ENCODE results near the gene GFPT2. TPM values are rescaled to one million over a fixed set of nuclear protein-coding genes. Genes with fewer than 3 reads are reported as not detected.

Gene GFPT2
- total and polyA plus RNA-seq, 2 of the 8 experiments (the other 6 are each of a cell fraction or from before 2014, with no cell fraction given), result 83.7 to 143 TPM

DNA sequence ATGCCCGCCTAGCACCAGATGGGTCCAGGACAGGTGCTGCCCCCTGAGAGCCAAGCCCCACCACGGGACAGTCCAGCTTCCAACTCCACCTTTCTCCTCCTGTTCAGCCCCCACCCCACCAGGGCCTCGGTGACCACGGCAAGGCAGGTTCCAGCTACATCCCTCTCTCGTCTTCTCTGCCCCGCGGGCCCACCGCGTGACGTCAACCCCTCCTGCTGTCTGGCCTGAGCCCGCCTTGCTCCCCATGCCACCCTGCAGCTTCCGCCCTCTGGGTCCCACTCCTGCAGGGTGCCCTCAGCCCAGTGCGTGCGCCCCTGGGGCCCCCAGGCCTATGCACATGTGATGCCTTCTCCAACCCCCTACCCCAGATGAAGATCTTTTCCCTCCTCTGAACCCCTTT, 6.8 kb downstream of the GFPT2 start:
- H3K9ac ChIP-seq (replicated peaks in 1 of 4; ENCODE audit: extremely low read depth in 1 of 4, low read depth in 3 of 4, low read length in 3 of 4), result peak overlapping the region in 2 of 4 experiments; percentile 20 to 23; a peak in 2 of 7 replicates
- H3K4ac ChIP-seq (replicated peaks; ENCODE audit: insufficient read length, low read depth, low read length), result no peak overlapping the region
- POLR2A ChIA-PET (ENCODE audit: partially characterized antibody), result interaction anchor here (10.4 kb wide), 1 partner anchor 13 kb away, joined by 146 read pairs; no protein-coding TSS in a partner anchor
- H3K23ac ChIP-seq (ENCODE audit: insufficient read length), result no peak overlapping the region
- peaks cover 3% of the 10 kb centered on the region; the same call in 1 of the 2 replicates for H3K23me2 ChIP-seq (ENCODE audit: low read depth, low read length)
- H3K36me3 ChIP-seq (ENCODE audit: control insufficient read depth in 2 of 4, insufficient read depth in 4 of 4, low read length in 3 of 4), result peaks cover 0 to 3% (median 0%) of the 10 kb centered on the region in 4 experiments; a peak in 2 of 8 replicates
- H3K4me3 ChIP-seq (ENCODE audit: extremely low read depth in 1 of 4, insufficient read depth in 2 of 4, low read depth in 3 of 4, low read length in 4 of 4), result no peak overlapping the region
- no peak overlapping the region for H3K27ac ChIP-seq (ENCODE audit: low read depth, low read length)
- H3K79me2 ChIP-seq (ENCODE audit: control insufficient read depth in 1 of 2, insufficient read depth in 2 of 2, low read length in 2 of 2), result peaks cover 3 to 76% of the 10 kb centered on the region in 2 experiments; a peak in 3 of 4 replicates
- peaks cover 40 to 70% (median 54%) of the 10 kb centered on the region in 4 experiments for H3K4me1 ChIP-seq (replicated peaks in 1 of 4; ENCODE audit: control insufficient read depth in 3 of 4, insufficient read depth in 4 of 4, low read length in 3 of 4)
- DNase-seq (ENCODE audit: low read depth in 1 of 2, low spot score in 2 of 2) (no peak), FAIRE-seq (no peak)
- H2BK120ac ChIP-seq (replicated peaks; ENCODE audit: low read depth, low read length), result no peak overlapping the region
- peaks cover 25% of the 10 kb centered on the region for H3K79me1 ChIP-seq (ENCODE audit: low read depth, low read length)
- no peak overlapping the region for H2BK20ac ChIP-seq (ENCODE audit: low read length)
- H3K14ac ChIP-seq (ENCODE audit: insufficient read length), result no peak overlapping the region
- no peaks in the 10 kb centered on the region for H3K27me3 ChIP-seq (replicated peaks in 1 of 4; ENCODE audit: control insufficient read depth in 3 of 4, extremely low read depth in 1 of 4, insufficient read depth in 3 of 4, low read length in 3 of 4)
- H4K5ac ChIP-seq (ENCODE audit: insufficient read length, low read depth, low read length), result no peak overlapping the region
- peak overlapping the region; percentile 99; the same call in 1 of the 2 replicates for H2BK5ac ChIP-seq (ENCODE audit: low read depth, low read length)
- no peak overlapping the region for H2BK15ac ChIP-seq (ENCODE audit: low read length)
- H3K4me2 ChIP-seq (ENCODE audit: insufficient read depth in 1 of 2, low read depth in 2 of 2, low read length in 2 of 2), result no peak overlapping the region
- H4K20me1 ChIP-seq (replicated peaks in 1 of 2; ENCODE audit: control insufficient read depth in 1 of 2, insufficient read depth in 2 of 2, low read length in 2 of 2), result peaks cover 12 to 17% of the 10 kb centered on the region in 2 experiments
- H2BK12ac ChIP-seq (ENCODE audit: low read depth, low read length), result no peak overlapping the region; the same call in 1 of the 2 replicates
- WGBS, 2 experiments (ENCODE audit: extremely low coverage in 1 of 2, insufficient coverage in 1 of 2, insufficient read length in 1 of 2, insufficient replicate concordance in 2 of 2, low coverage in 1 of 2, low lambda C conversion rate in 2 of 2, missing lambda C conversion rate in 1 of 2), result 92% methylated on average over 14 of the region's 14 CpGs; no CpG with 5 or more reads in 1 of the 2 experiments
- H3K56ac ChIP-seq (replicated peaks; ENCODE audit: insufficient read length, low read depth, low read length), result no peak overlapping the region
- CTCF ChIA-PET (ENCODE audit: partially characterized antibody), result interaction anchor here (0.6 to 4.7 kb wide), 4 partner anchors 12 to 17 kb away, joined by 3 to 30 read pairs (median 4); no protein-coding TSS in a partner anchor
- peak overlapping the region; percentile 12; the same call in 1 of the 2 replicates for H4K8ac ChIP-seq (ENCODE audit: extremely low read depth, insufficient read depth, low read length)
- H2AFZ ChIP-seq (ENCODE audit: low read length), result no peak overlapping the region
- no peak overlapping the region for H3K18ac ChIP-seq (ENCODE audit: extremely low read depth, low read length)
- H2AK5ac ChIP-seq (ENCODE audit: low read depth, low read length), result peak overlapping the region; percentile 17; the same call in 1 of the 2 replicates
- H4K91ac ChIP-seq (replicated peaks; ENCODE audit: insufficient read length, low read length), result peak overlapping the region; percentile 60
- H3K9me3 ChIP-seq (ENCODE audit: insufficient read depth in 2 of 2, low read depth in 1 of 2, low read length in 1 of 2), result no peaks in the 10 kb centered on the region
- TF ChIP-seq SRF (IDR thresholded peaks at IDR 0.05; ENCODE audit: low read depth, low read length), result no peak
- TF ChIP-seq ATF2 (IDR thresholded peaks at IDR 0.05; ENCODE audit: low read length), result no peak
- no peak for TF ChIP-seq CTBP2 (IDR thresholded peaks at IDR 0.05; ENCODE audit: borderline replicate concordance, insufficient read depth, insufficient read length, low read length)
- no peak for TF ChIP-seq EGR1 (IDR thresholded peaks at IDR 0.05; ENCODE audit: borderline replicate concordance, low read depth, low read length)
- no peak for TF ChIP-seq SIRT6 (IDR thresholded peaks at IDR 0.05; ENCODE audit: low read length)
- no peak for TF ChIP-seq CBX8 (IDR thresholded peaks at IDR 0.05; ENCODE audit: borderline replicate concordance, low read depth, low read length)
- TF ChIP-seq TAF7 (optimal IDR thresholded peaks at IDR 0.05; ENCODE audit: borderline replicate concordance, low read depth, low read length), result no peak
- no peak for TF ChIP-seq RXRA (IDR thresholded peaks at IDR 0.05; ENCODE audit: insufficient read depth, low read depth, low read length)
- no peak for TF ChIP-seq GABPA (IDR thresholded peaks at IDR 0.05; ENCODE audit: borderline replicate concordance, insufficient read depth, low read length)
- no peak for TF ChIP-seq CBX5 (IDR thresholded peaks at IDR 0.05; ENCODE audit: low read depth, low read length)
- TF ChIP-seq TAF1 (IDR thresholded peaks at IDR 0.05; ENCODE audit: low read depth, low read length), result no peak
- no peak for TF ChIP-seq CREB1 (IDR thresholded peaks at IDR 0.05)

Measured in H1 (cell line).